ENCODE results near the gene ITPK1. TPM values are rescaled to one million over a fixed set of nuclear protein-coding genes. Genes with fewer than 3 reads are reported as not detected.

ITPK1 gene
- polyA plus RNA-seq, 6 donors from 2014 or later, result 8.5 to 20.1 (median 16.2) TPM

DNA sequence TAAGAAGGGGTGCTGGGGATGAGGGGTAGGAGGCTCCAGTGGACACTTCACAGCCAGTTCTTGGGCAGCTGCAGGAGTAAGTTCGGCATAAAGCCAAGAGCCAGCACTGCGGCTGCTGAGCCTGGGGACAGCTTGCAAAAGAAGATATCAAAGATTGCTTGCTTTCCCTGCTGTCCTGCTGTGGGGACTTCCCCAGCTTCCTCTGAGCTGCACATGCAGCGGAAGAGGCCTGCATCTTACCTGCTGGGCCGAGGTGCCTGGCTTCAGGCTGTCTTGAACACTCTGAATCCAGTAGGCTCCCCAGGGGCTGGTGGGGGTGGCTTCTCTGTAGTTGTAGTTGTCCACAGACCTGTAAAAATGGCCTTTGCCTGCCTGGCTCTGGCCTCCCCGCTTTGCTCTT lies 191.5 kb downstream of the ITPK1 start:
- Mint-ChIP-seq H3K9me3 (peaks cover 0 to 6% (median 1%) of the 10 kb centered on the region in 7 donors), H3K4me1 (peaks cover 0 to 18% (median 18%) of the 10 kb centered on the region in 3 donors), H3K4me3 (peak overlapping the region in 3 of 8 donors; percentile 20 to 61 (median 20)), H3K36me3 (peaks cover 0 to 8% of the 10 kb centered on the region in 2 donors), H3K27me3 (peaks cover 39 to 51% (median 43%) of the 10 kb centered on the region in 3 donors), H3K27ac (no peak overlapping the region)
- ATAC-seq (ENCODE audit: low read depth in 2 of 2), result peak; percentile 20 to 47
- no peak for DNase-seq

DNA sequence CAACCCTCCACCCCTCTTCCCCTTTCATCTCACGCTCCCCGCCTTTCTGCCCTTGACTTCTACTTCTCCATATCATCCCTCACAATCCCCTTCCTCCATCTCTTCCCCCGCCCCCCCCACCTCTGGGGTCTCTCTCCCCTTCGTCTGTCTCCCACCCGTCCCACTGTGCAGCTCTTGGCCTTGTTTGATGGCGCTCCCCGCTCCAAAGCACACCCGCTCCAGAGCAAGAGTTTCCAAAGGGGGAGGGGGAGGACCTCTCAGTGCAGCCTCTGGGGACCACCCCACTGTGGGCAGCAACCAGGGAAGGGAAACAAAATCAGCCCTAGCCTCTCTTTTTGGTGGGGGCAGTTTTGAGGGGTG lies 192.0 kb downstream of the ITPK1 start:
- Mint-ChIP-seq H3K4me3 (peak overlapping the region in 1 of 8 donors; percentile 20), H3K9me3 (peaks cover 0 to 6% (median 1%) of the 10 kb centered on the region in 7 donors), H3K4me1 (peaks cover 0 to 18% (median 18%) of the 10 kb centered on the region in 3 donors), H3K27me3 (peaks cover 39 to 51% (median 48%) of the 10 kb centered on the region in 3 donors), H3K27ac (no peak overlapping the region), H3K36me3 (peaks cover 0 to 8% of the 10 kb centered on the region in 2 donors)
- DNase-seq, result no peak
- no peak for ATAC-seq (ENCODE audit: low read depth in 2 of 2)

DNA sequence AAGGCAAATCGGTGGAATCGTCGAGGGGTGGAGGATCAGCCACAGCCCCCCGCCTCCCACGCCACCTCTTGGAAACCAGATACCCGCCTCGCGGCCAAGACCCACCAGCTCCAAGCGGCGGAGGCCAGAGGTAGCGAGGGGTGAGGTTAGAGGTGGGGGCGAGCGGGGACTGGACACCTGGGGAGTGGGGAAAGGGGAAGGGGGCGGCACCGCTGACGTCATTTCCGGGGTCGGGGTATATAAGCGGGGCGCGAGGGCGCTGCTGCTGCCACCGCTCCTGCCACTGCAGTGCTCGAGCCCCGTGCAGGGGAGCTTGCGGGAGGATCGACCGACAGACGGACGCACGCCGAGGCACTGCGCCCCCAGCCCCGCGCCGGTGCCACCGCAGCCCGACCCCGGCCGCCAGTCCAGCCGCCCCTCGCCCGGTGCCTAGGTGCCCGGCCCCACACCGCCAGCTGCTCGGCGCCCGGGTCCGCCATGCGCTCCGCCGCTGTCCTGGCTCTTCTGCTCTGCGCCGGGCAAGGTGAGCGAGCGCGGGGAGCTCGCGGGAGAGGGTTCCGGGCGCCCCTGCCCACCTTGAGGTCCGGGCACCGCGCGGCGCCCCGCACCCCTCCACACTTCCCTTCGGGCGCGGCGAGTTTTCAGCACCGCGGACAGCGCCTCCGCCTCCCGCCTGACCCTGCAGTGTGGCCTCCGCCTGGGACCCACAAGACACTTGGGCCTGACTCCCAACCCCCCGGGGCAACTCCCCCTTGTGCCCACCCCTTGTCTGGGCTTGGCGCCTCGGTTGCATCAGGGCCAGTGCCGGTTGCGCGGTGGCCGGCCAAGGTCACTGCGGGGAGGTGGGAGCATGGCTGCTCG lies 192.6 kb downstream of the ITPK1 start, which contains the start of gene CHGA:
Gene CHGA (plus strand): TSS at position 268 of the 861 bp plus-strand sequence. CDS start 210 bp downstream, at position 478.
- DNase-seq (peak; percentile 17), ATAC-seq (ENCODE audit: low read depth in 2 of 2) (peak; percentile 43 to 52)
- Mint-ChIP-seq H3K36me3 (peaks cover 0 to 8% of the 10 kb centered on the region in 2 donors), H3K27ac (peak within 1 kb of the TSS in 1 of 6 donors; percentile 89), H3K4me3 (peak within 1 kb of the TSS in 4 of 8 donors; percentile 12 to 47 (median 27)), H3K9me3 (peaks cover 0 to 6% (median 1%) of the 10 kb centered on the region in 7 donors), H3K4me1 (peaks cover 0 to 18% (median 18%) of the 10 kb centered on the region in 3 donors), H3K27me3 (peaks cover 39 to 56% (median 48%) of the 10 kb centered on the region in 3 donors)

DNA sequence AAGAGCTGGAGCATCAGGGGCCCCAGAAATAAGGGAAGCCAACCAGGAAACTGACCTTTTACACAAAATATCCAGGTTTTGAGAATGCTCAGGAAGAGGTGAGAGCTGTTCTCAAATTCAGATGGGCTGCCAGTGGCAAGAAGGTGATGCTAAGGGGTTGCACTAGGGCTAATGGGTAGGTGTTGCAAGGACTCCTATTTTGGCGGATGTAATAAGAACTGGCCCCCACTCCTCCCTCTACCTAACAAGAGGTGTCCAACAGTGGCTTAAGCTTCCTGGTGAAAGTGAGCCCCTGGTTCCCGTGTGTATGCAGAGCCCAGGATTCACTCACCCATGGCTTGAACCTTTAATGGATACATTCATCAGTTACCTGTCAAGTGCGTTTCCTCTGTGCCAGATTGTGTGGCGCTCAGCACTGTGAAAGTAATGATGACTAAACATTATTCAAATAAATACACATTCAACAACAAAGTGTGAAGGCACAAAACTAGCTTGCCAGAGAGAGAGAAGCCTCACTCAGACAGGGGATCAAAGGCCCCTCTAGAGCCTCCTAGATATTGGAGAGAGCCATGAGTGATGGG lies 193.5 kb downstream of the ITPK1 start:
- Mint-ChIP-seq H3K27me3 (peaks cover 39 to 62% (median 50%) of the 10 kb centered on the region in 3 donors), H3K27ac (peak overlapping the region in 1 of 6 donors; percentile 89), H3K4me1 (peaks cover 0 to 18% (median 18%) of the 10 kb centered on the region in 3 donors), H3K36me3 (peaks cover 0 to 8% of the 10 kb centered on the region in 2 donors), H3K4me3 (peak overlapping the region in 4 of 8 donors; percentile 12 to 47 (median 27)), H3K9me3 (peaks cover 0 to 6% (median 1%) of the 10 kb centered on the region in 7 donors)
- no peak for DNase-seq
- ATAC-seq (ENCODE audit: low read depth in 2 of 2), result no peak

DNA sequence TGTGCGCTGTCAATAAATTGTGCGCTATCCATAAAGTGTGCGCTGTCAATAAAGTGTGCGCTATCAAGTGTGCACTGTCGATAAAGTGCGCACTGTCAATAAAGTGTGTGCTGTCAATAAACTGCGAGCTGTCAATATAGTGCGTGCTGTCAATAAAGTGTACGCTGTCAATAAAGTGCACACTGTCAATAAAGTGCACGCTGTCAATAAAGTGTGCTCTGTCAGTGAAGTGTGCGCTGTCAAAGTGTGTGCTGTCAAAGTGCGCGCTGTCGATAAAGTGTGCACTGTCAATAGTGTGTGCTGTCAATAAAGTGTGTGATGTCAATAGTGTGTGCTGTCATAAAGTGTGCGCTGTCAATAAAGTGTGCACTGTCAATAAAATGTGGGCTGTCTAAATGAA lies 195.7 kb downstream of the ITPK1 start:
- H3K27me3 Mint-ChIP-seq, result peaks cover 30 to 56% (median 51%) of the 10 kb centered on the region in 3 donors
- peaks cover 0 to 8% of the 10 kb centered on the region in 2 donors for H3K36me3 Mint-ChIP-seq
- H3K4me3 Mint-ChIP-seq, result no peak overlapping the region
- H3K9me3 Mint-ChIP-seq, result peaks cover under 1 to 6% (median 2%) of the 10 kb centered on the region in 7 donors
- H3K4me1 Mint-ChIP-seq, result peaks cover 0 to 18% (median 17%) of the 10 kb centered on the region in 3 donors
- no peak for ATAC-seq (ENCODE audit: low read depth in 2 of 2)
- DNase-seq, result no peak
- H3K27ac Mint-ChIP-seq, result no peak overlapping the region

DNA sequence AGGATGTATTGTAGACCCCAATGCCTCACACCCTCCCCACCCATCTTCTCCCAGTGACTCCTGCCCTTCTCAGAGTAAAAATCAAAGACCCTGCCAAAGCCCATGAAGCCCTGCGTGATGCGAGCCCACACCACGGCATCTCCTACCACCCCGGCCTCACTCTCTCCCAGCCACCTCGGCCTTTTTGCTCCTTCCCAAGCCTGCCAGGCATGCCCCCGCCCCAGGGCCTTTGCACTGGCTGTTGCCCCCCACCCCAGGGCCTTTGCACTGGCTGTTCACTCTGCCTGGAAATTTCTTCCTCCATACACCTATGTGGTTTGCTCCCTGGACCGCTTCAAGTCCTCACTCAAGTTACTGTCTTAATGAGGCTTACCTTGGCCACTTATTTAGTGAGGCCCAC lies 197.8 kb downstream of the ITPK1 start:
- H3K4me3 Mint-ChIP-seq, result no peak overlapping the region
- peaks cover 0 to 9% (median 5%) of the 10 kb centered on the region in 3 donors for H3K4me1 Mint-ChIP-seq
- ATAC-seq (ENCODE audit: low read depth in 2 of 2) (no peak), DNase-seq (no peak)
- peaks cover 28 to 46% (median 41%) of the 10 kb centered on the region in 3 donors for H3K27me3 Mint-ChIP-seq
- no peak overlapping the region for H3K27ac Mint-ChIP-seq
- peaks cover 0 to 8% of the 10 kb centered on the region in 2 donors for H3K36me3 Mint-ChIP-seq
- H3K9me3 Mint-ChIP-seq, result peaks cover 1 to 6% (median 4%) of the 10 kb centered on the region in 7 donors

DNA sequence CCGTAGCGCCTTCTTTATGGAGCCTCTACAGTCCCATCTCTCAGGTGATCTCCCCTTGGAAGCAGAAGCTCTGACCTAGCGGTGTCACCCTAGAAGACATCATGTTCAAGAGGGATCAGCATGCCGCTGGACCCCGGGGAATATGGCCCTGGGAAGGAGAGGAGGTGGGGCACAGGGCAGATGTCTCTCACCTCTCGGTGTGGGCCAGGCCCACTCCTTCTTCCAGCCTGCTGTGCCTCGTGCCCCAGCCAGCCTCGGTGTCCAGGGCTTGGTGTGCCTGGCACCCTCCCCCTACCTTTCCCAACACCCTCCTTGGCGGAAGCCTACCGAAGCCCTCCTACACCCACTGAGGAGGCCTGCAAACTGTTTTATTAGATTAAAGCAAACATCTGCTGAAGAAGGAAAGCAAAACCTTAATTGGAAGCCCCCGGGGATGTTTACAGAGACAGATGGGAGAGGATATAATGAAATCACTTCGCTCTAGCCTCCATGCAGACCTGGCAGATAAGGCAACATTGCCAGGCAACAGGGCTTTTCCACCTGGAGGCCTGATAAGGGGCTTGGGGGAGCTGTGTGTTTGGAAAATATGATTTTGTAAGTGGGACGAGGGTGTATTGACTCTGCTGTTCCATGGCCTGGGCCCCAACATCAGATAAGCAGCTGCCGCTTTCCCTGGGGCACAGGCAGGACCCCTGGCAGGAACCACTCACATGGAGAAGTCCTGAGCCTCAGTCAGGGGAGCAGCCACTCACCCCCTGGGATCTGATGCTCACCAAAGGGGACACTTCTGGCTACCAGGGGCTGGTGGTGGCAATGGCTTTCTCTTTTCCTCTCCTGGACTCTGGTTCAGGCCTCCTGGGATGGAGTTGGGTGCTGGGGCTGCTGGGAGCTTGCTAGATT lies 198.4 kb downstream of the ITPK1 start:
- no peak overlapping the region for H3K4me3 Mint-ChIP-seq
- H3K9me3 Mint-ChIP-seq, result peaks cover under 1 to 5% (median 3%) of the 10 kb centered on the region in 7 donors
- H3K4me1 Mint-ChIP-seq, result peaks cover 0 to 4% (median 1%) of the 10 kb centered on the region in 3 donors
- peaks cover 24 to 40% (median 35%) of the 10 kb centered on the region in 3 donors for H3K27me3 Mint-ChIP-seq
- peaks cover 0 to 3% of the 10 kb centered on the region in 2 donors for H3K36me3 Mint-ChIP-seq
- DNase-seq, result no peak
- H3K27ac Mint-ChIP-seq, result no peak overlapping the region
- ATAC-seq (ENCODE audit: low read depth in 2 of 2), result no peak

DNA sequence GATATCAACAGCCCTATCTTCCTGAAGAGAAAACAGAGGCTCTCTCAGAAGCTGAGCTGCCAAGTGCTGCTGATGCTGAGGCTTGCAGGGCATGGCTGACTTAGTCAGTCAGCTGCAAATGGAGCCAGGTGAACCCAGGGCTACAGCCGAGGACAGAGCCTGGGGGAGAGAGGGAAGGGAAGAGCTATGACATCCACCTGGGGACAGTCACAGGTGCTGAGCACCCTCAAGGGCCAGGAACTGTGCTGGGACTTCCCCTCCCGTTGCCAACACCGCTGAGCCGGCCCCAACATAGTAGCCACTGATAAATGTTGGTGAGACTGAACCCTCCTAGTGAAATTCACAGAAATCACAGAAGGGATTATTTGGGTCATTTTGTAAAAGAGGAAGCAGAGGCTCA lies 199.5 kb downstream of the ITPK1 start:
- no peaks in the 10 kb centered on the region for H3K36me3 Mint-ChIP-seq
- ATAC-seq (ENCODE audit: low read depth in 2 of 2), result no peak
- no peak overlapping the region for H3K4me3 Mint-ChIP-seq
- H3K9me3 Mint-ChIP-seq, result peaks cover 0 to 5% (median 3%) of the 10 kb centered on the region in 7 donors
- peaks cover 20 to 29% (median 24%) of the 10 kb centered on the region in 3 donors for H3K27me3 Mint-ChIP-seq
- DNase-seq, result no peak
- H3K27ac Mint-ChIP-seq, result no peak overlapping the region
- H3K4me1 Mint-ChIP-seq, result peaks cover 0 to 3% (median 0%) of the 10 kb centered on the region in 3 donors

DNA sequence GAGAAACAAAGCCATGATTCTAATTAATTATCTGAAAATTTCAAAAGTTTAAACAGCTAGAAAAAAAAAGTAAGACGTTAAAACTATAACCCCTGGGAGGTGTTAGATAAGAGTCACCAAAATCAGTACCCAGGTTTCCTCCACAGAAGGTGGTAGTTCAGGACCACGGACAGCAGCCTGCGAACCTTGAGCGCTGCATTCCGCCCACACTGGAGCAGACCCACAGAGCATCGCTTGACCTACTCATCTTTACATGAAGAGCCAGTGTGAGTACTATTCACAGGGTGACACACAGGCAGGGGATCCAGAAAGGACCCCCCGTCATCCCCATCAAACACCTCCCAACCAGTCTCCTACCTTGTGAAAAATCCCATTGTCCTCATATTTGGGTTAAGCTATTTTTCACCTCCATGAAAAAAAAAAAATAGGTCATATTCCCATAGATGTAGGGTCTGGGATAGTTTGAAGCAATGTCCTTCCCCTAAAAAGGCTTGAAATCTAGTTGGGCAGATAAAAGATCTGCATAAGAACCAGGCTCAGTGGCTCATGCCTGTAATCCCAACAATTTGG lies 201.6 kb downstream of the ITPK1 start:
- Mint-ChIP-seq H3K9me3 (peaks cover 0 to 8% (median 5%) of the 10 kb centered on the region in 7 donors), H3K4me3 (no peak overlapping the region), H3K27ac (no peak overlapping the region), H3K36me3 (peaks cover 0 to 6% of the 10 kb centered on the region in 2 donors), H3K27me3 (peaks cover 7 to 19% (median 15%) of the 10 kb centered on the region in 3 donors), H3K4me1 (peaks cover 0 to 3% (median 0%) of the 10 kb centered on the region in 3 donors)
- no peak for DNase-seq
- ATAC-seq (ENCODE audit: low read depth in 2 of 2), result no peak

DNA sequence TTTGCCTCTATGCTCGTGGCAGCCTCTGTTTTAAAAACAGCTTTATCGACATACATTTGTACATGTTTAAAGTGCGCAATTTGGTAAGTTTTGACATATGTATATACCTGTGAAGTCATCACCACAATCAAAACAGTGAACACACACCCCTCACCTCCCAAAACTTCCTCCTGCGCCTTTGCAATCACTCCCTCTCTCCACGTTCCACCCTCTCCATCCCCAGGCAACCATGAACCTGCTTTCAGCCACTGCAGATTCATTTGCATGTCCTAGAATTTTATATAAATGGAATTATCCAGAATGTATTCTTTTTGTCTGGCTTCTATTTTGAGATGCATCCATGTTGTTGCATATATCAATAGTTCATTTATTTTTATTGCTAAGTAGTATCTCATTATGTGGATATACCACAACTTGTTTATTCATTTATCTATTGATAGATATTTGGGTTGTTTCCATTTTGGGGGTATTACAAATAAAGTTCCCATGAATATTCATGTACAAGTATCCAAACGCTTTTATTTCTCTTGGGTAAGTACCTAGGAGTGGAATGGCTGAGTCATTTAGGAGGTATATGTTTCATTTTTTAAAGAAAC lies 208.3 kb downstream of the ITPK1 start:
- ATAC-seq (ENCODE audit: low read depth in 2 of 2), result no peak
- no peak overlapping the region for H3K27ac Mint-ChIP-seq
- H3K36me3 Mint-ChIP-seq, result peaks cover 0 to 6% of the 10 kb centered on the region in 2 donors
- peaks cover 0 to 6% (median 5%) of the 10 kb centered on the region in 7 donors for H3K9me3 Mint-ChIP-seq
- H3K4me1 Mint-ChIP-seq, result no peaks in the 10 kb centered on the region
- peaks cover 3 to 35% (median 33%) of the 10 kb centered on the region in 3 donors for H3K27me3 Mint-ChIP-seq
- DNase-seq, result no peak
- H3K4me3 Mint-ChIP-seq, result no peak overlapping the region

DNA sequence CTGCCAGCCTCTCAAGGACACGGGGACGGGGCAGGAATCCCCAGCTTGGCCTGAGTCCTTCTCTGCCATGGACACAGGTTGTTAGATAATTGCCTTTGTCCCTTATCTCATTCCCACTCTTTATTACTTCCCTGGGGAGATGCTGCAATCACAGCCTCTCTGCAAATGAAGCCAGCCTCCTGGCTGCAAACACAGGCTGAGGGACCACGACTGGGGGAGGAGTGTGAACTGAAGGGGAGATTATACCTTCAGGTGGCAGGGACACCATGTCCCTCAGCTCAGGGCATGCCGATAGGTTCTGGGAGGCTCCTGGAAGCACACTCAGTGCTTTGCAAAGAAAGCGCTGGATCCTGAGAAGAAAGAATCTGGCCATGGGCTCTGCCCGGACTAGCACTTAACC lies 208.9 kb downstream of the ITPK1 start:
- H3K36me3 Mint-ChIP-seq, result peaks cover 0 to 6% of the 10 kb centered on the region in 2 donors
- no peak overlapping the region for H3K27ac Mint-ChIP-seq
- H3K4me3 Mint-ChIP-seq, result no peak overlapping the region
- no peak for DNase-seq
- no peak for ATAC-seq (ENCODE audit: low read depth in 2 of 2)
- peaks cover 3 to 41% (median 38%) of the 10 kb centered on the region in 3 donors for H3K27me3 Mint-ChIP-seq
- H3K4me1 Mint-ChIP-seq, result no peaks in the 10 kb centered on the region
- peaks cover 0 to 6% (median 5%) of the 10 kb centered on the region in 7 donors for H3K9me3 Mint-ChIP-seq

DNA sequence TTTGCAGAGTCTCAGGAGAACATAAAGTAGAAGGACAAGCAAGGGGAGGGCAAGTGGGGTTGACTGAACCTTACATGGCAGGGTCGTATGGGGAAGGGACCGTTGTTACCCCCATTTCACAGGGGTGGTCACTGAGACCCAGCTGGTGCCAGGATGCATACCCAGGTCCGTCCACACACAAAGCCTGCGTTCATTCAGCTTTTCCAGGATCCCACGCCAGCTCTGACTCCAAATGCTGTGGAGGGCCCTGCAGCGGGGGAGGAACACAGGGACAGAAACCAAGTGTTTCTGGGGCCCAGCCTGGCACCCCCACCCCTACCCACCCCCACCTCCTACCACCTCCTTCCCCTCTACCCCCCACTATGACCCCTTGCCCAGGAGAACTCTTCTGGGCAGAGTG lies 209.3 kb downstream of the ITPK1 start:
- H3K27ac Mint-ChIP-seq, result no peak overlapping the region
- H3K9me3 Mint-ChIP-seq, result peaks cover 0 to 6% (median 5%) of the 10 kb centered on the region in 7 donors
- ATAC-seq (ENCODE audit: low read depth in 2 of 2) (no peak), DNase-seq (no peak)
- no peaks in the 10 kb centered on the region for H3K4me1 Mint-ChIP-seq
- H3K4me3 Mint-ChIP-seq, result no peak overlapping the region
- H3K36me3 Mint-ChIP-seq, result peaks cover 0 to 6% of the 10 kb centered on the region in 2 donors
- peaks cover 3 to 41% (median 38%) of the 10 kb centered on the region in 3 donors for H3K27me3 Mint-ChIP-seq

All from naive B cell (primary cell).